ENCODE data around the gene MOGAT3.
A peak's percentile ranks its signal among the peaks of the same experiment; 100 is the strongest.

MOGAT3 gene

DNA sequence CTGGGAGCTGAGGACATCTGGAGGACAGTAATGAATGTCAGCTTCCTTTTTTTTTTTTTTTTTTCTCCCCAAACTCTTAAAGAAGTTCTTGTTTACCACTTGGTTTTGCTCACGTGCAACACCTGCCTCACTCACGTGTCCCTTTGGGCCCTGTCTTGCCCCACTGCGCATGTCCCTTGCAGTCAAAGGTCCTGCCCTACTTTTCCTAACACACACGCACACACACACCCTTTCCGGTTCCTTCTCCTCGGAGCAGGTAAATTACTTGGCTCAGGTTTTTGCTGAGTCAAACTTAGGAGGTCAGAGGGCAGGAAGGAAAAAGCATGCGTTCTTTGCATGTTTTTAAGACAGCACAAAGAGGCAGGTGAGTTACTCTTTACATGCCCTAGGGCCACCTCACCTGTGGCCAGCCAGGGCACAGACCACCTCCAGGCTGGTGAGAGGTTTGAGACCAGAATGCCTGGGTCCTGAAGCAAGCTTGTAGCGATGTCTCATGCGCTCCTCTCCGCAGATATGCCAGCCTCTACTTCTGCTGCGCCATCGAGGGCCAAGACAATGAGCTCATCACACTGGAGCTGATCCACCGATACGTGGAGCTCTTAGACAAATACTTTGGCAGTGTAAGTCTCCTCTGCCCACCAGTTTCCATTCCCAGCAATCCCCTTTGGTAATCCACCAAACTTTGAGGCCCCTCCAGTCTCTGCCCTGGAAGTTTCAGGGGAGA, 43.8 kb downstream of the MOGAT3 start:
- Histone ChIP-seq H3K4me3 (ENCODE audit: low read length) (no peak overlapping the region), H3K79me1 (ENCODE audit: low read length) (no peaks in the 10 kb centered on the region), H2BK5ac (ENCODE audit: low read length) (no peak overlapping the region), H2BK120ac (ENCODE audit: low read depth, low read length) (no peak overlapping the region), H3K79me2 (ENCODE audit: control insufficient read depth, insufficient read depth, low read length) (no peaks in the 10 kb centered on the region), H3K9ac (ENCODE audit: low read length) (no peak overlapping the region), H3K4me1 (ENCODE audit: control insufficient read depth, low read depth, low read length) (peaks cover 3% of the 10 kb centered on the region), H3K18ac (ENCODE audit: low read length) (no peak overlapping the region), H3K23ac (ENCODE audit: low read length) (no peak overlapping the region), H3K4ac (ENCODE audit: low read depth, low read length) (no peak overlapping the region), H4K5ac (ENCODE audit: low read length) (no peak overlapping the region), H3K27me3 (ENCODE audit: insufficient read depth, low read length, poor library complexity) (no peaks in the 10 kb centered on the region), H3K4me2 (ENCODE audit: low read length) (no peak overlapping the region), H4K8ac (ENCODE audit: low read depth, low read length) (no peak overlapping the region), H3K27ac (ENCODE audit: low read depth, low read length) (no peak overlapping the region), H3K56ac (ENCODE audit: low read length) (peak overlapping the region; percentile 1), H2AK5ac (ENCODE audit: low read length) (no peak overlapping the region), H3K36me3 (ENCODE audit: control insufficient read depth, insufficient read depth, low read length) (no peaks in the 10 kb centered on the region), H2BK15ac (replicated peaks; ENCODE audit: low read depth) (no peak overlapping the region)
- no CpG with 5 or more reads among the region's 14 CpGs for WGBS (ENCODE audit: extremely low coverage, insufficient coverage, low lambda C conversion rate)
- peak; percentile 57 for DNase-seq

DNA sequence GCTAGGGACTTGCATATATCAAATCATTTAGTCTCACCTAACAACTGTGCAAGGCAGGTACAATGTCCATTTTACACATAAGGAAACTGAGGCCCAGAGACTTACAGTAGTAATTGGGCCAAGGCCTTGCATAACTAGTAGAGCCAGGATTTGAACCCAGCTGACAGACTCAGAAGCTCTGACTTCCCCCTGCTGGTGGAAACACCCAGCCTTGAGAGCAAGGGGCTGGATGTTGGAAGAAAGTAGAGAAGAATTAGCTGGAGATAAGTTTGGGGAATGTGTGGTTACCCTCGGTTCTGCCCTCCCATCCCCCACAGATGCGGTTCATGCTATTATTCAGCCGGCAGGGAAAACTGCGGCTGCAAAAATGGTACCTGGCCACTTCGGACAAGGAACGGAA, 44.6 kb downstream of the MOGAT3 start:
- Histone ChIP-seq H3K4me3 (ENCODE audit: low read length) (no peak overlapping the region), H3K9ac (ENCODE audit: low read length) (no peak overlapping the region), H3K56ac (ENCODE audit: low read length) (peak overlapping the region; percentile 42), H3K18ac (ENCODE audit: low read length) (no peak overlapping the region), H4K8ac (ENCODE audit: low read depth, low read length) (no peak overlapping the region), H2BK120ac (ENCODE audit: low read depth, low read length) (no peak overlapping the region), H3K23ac (ENCODE audit: low read length) (no peak overlapping the region), H3K79me2 (ENCODE audit: control insufficient read depth, insufficient read depth, low read length) (no peaks in the 10 kb centered on the region), H3K27me3 (ENCODE audit: insufficient read depth, low read length, poor library complexity) (no peaks in the 10 kb centered on the region), H4K5ac (ENCODE audit: low read length) (no peak overlapping the region), H2AK5ac (ENCODE audit: low read length) (no peak overlapping the region), H2BK5ac (ENCODE audit: low read length) (no peak overlapping the region), H3K79me1 (ENCODE audit: low read length) (no peaks in the 10 kb centered on the region), H3K4me2 (ENCODE audit: low read length) (no peak overlapping the region), H3K27ac (ENCODE audit: low read depth, low read length) (no peak overlapping the region), H3K36me3 (ENCODE audit: control insufficient read depth, insufficient read depth, low read length) (no peaks in the 10 kb centered on the region), H2BK15ac (replicated peaks; ENCODE audit: low read depth) (no peak overlapping the region), H3K4me1 (ENCODE audit: control insufficient read depth, low read depth, low read length) (peaks cover 3% of the 10 kb centered on the region), H3K4ac (ENCODE audit: low read depth, low read length) (no peak overlapping the region)
- peak; percentile 61 for DNase-seq
- WGBS (ENCODE audit: extremely low coverage, insufficient coverage, low lambda C conversion rate) = no CpG with 5 or more reads among the region's 6 CpGs

DNA sequence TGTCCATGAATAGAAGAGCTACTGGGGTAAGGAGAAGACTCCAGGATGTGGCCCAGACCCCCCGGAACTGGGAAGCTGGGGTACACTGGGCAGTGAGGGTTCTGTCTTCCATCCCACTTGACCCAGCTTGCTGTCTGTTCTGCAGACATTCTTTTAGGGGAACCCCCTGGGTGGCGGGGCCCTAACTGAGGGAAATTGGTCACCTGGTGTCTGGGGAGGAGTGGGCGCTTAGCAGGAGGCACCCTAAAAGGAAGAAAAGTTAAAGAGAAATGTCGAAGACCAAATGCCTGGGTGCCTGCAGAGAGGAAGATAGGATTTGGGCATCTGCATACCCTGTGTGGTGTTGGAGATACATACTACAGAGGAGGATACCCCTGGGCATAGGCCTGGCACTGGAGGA, 45.5 kb downstream of the MOGAT3 start:
- no peak overlapping the region for H3K23ac ChIP-seq (ENCODE audit: low read length)
- no peak overlapping the region for H2BK120ac ChIP-seq (ENCODE audit: low read depth, low read length)
- peak overlapping the region; percentile 99 for H3K18ac ChIP-seq (ENCODE audit: low read length)
- no peaks in the 10 kb centered on the region for H3K27me3 ChIP-seq (ENCODE audit: insufficient read depth, low read length, poor library complexity)
- H3K27ac ChIP-seq (ENCODE audit: low read depth, low read length) = no peak overlapping the region
- H2BK5ac ChIP-seq (ENCODE audit: low read length) = no peak overlapping the region
- H3K4me3 ChIP-seq (ENCODE audit: low read length) = no peak overlapping the region
- no peak overlapping the region for H2AK5ac ChIP-seq (ENCODE audit: low read length)
- peak overlapping the region; percentile 94 for H3K56ac ChIP-seq (ENCODE audit: low read length)
- peaks cover 3% of the 10 kb centered on the region for H3K4me1 ChIP-seq (ENCODE audit: control insufficient read depth, low read depth, low read length)
- peak overlapping the region; percentile 88 for H3K9ac ChIP-seq (ENCODE audit: low read length)
- no peak for DNase-seq
- H3K4me2 ChIP-seq (ENCODE audit: low read length) = peak overlapping the region; percentile 11
- H3K79me1 ChIP-seq (ENCODE audit: low read length) = no peaks in the 10 kb centered on the region
- peak overlapping the region; percentile 90 for H3K4ac ChIP-seq (ENCODE audit: low read depth, low read length)
- H4K8ac ChIP-seq (ENCODE audit: low read depth, low read length) = no peak overlapping the region
- no peaks in the 10 kb centered on the region for H3K79me2 ChIP-seq (ENCODE audit: control insufficient read depth, insufficient read depth, low read length)
- no peak overlapping the region for H2BK15ac ChIP-seq (replicated peaks; ENCODE audit: low read depth)
- no peaks in the 10 kb centered on the region for H3K36me3 ChIP-seq (ENCODE audit: control insufficient read depth, insufficient read depth, low read length)
- no CpG with 5 or more reads among the region's 4 CpGs for WGBS (ENCODE audit: extremely low coverage, insufficient coverage, low lambda C conversion rate)
- no peak overlapping the region for H4K5ac ChIP-seq (ENCODE audit: low read length)

DNA sequence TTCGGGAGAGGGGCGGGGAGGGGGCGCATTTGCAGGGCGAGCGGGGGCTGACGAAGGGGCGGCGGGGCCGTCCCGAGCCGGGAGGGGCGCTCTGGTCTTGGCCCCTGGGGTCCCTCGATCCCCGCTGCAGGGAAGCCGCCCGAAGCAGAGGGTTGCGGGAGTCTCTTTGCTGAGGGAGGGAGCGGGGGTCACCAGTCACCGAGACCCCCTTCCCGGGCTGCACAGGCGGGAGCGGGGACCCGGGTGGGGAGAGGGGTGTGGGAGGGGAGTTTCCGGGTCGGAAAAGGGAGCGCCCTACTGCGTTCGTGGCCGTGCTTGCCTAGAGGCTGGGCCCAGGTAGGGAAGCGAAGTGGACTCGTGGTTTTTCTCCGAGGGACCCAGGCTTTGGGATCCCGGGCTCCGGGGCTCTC, 46.1 kb downstream of the MOGAT3 start:
- no peaks in the 10 kb centered on the region for H3K36me3 ChIP-seq (ENCODE audit: control insufficient read depth, insufficient read depth, low read length)
- peak overlapping the region; percentile 89 for H3K23ac ChIP-seq (ENCODE audit: low read length)
- peak overlapping the region; percentile 30 for H3K27ac ChIP-seq (ENCODE audit: low read depth, low read length)
- peak overlapping the region; percentile 97 for H4K8ac ChIP-seq (ENCODE audit: low read depth, low read length)
- peak overlapping the region; percentile 11 for H3K4me2 ChIP-seq (ENCODE audit: low read length)
- H3K4me1 ChIP-seq (ENCODE audit: control insufficient read depth, low read depth, low read length) = peaks cover 3% of the 10 kb centered on the region
- no peak overlapping the region for H2BK15ac ChIP-seq (replicated peaks; ENCODE audit: low read depth)
- no peak overlapping the region for H2BK5ac ChIP-seq (ENCODE audit: low read length)
- no peak for DNase-seq
- H4K5ac ChIP-seq (ENCODE audit: low read length) = no peak overlapping the region
- H2AK5ac ChIP-seq (ENCODE audit: low read length) = no peak overlapping the region
- H3K79me1 ChIP-seq (ENCODE audit: low read length) = no peaks in the 10 kb centered on the region
- no peaks in the 10 kb centered on the region for H3K27me3 ChIP-seq (ENCODE audit: insufficient read depth, low read length, poor library complexity)
- no peaks in the 10 kb centered on the region for H3K79me2 ChIP-seq (ENCODE audit: control insufficient read depth, insufficient read depth, low read length)
- peak overlapping the region; percentile 88 for H3K9ac ChIP-seq (ENCODE audit: low read length)
- H3K18ac ChIP-seq (ENCODE audit: low read length) = peak overlapping the region; percentile 99
- WGBS (ENCODE audit: extremely low coverage, insufficient coverage, low lambda C conversion rate) = no CpG with 5 or more reads among the region's 34 CpGs
- H3K56ac ChIP-seq (ENCODE audit: low read length) = peak overlapping the region; percentile 94
- peak overlapping the region; percentile 90 for H3K4ac ChIP-seq (ENCODE audit: low read depth, low read length)
- peak overlapping the region; percentile 72 for H3K4me3 ChIP-seq (ENCODE audit: low read length)
- H2BK120ac ChIP-seq (ENCODE audit: low read depth, low read length) = peak overlapping the region; percentile 18

DNA sequence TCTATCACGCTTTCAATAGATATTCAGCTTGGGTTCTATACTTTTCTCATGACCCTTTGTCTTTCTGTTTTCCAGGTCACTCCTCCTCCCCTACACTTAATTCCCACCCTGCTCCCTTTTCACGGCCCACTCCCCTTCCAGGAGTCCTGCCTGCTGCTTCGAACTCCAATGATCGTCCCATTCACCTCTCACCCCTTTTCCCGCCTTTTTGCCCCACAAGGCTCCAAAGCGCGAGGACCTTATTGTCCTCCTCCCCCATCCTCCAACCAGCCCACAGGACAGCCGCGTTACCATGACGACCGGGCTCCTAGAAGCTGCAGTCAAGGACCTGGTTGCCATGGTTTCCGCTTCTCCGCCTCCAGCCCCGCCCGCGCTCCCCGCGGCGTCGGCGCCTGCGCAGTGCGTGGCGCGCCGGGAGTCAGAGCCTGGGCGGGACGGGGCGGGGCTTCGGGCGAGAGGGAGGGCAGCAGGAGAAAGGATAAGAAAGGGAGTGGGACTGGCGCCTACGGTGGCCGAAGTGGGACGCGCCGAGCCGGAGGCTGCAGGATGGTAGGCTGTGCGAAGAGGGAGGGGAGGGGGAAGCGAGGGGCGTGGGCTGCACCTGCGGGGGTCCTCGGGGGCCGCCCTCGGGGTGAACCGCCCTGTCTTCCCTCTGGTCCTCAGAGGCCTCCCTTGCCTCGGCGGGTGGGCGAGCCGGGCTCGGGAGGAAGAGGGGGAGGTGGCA, 46.7 kb downstream of the MOGAT3 start, which contains the start of gene AP1S1:
TSS of gene AP1S1 (plus strand) at position 508 of the 724 bp plus-strand sequence. CDS start at position 547, 39 bp downstream.
- H3K27ac ChIP-seq (ENCODE audit: low read depth, low read length) = peak within 1 kb of the TSS; percentile 30

More for the DNA sequence above, 46.7 kb downstream of the MOGAT3 start, which contains the start of gene AP1S1:
- H3K27me3 ChIP-seq (ENCODE audit: insufficient read depth, low read length, poor library complexity) = no peaks in the 10 kb centered on the region
- H3K18ac ChIP-seq (ENCODE audit: low read length) = peak within 1 kb of the TSS; percentile 99
- no peaks in the 10 kb centered on the region for H3K36me3 ChIP-seq (ENCODE audit: control insufficient read depth, insufficient read depth, low read length)
- peak within 1 kb of the TSS; percentile 11 for H3K4me2 ChIP-seq (ENCODE audit: low read length)
- peak within 1 kb of the TSS; percentile 88 for H3K9ac ChIP-seq (ENCODE audit: low read length)
- H3K4ac ChIP-seq (ENCODE audit: low read depth, low read length) = peak within 1 kb of the TSS; percentile 90
- H3K4me3 ChIP-seq (ENCODE audit: low read length) = peak within 1 kb of the TSS; percentile 72
- no CpG with 5 or more reads among the region's 51 CpGs for WGBS (ENCODE audit: extremely low coverage, insufficient coverage, low lambda C conversion rate)
- peak within 1 kb of the TSS; percentile 89 for H3K23ac ChIP-seq (ENCODE audit: low read length)
- peak within 1 kb of the TSS; percentile 18 for H2BK120ac ChIP-seq (ENCODE audit: low read depth, low read length)
- H2AK5ac ChIP-seq (ENCODE audit: low read length) = no peak within 1 kb of the TSS
- H2BK15ac ChIP-seq (replicated peaks; ENCODE audit: low read depth) = no peak within 1 kb of the TSS
- no peak within 1 kb of the TSS for H2BK5ac ChIP-seq (ENCODE audit: low read length)
- H3K4me1 ChIP-seq (ENCODE audit: control insufficient read depth, low read depth, low read length) = peaks cover 3% of the 10 kb centered on the region
- H3K79me1 ChIP-seq (ENCODE audit: low read length) = no peaks in the 10 kb centered on the region
- H4K5ac ChIP-seq (ENCODE audit: low read length) = no peak within 1 kb of the TSS
- DNase-seq = peak; percentile 100
- peak within 1 kb of the TSS; percentile 94 for H3K56ac ChIP-seq (ENCODE audit: low read length)
- no peaks in the 10 kb centered on the region for H3K79me2 ChIP-seq (ENCODE audit: control insufficient read depth, insufficient read depth, low read length)
- H4K8ac ChIP-seq (ENCODE audit: low read depth, low read length) = peak within 1 kb of the TSS; percentile 97

All from mesendoderm (in vitro differentiated cells).